GM18507 (cell line): Measurements from ENCODE around the gene AKAP13.

Source experiments
- DNase-seq: peaks from one replicate; pipeline ENCODE4 v3.0.0; 2011; ENCODE audit warnings: low read depth; ENCODE audit not compliant: insufficient read length; ENCODE audit errors: extremely low spot score
- FAIRE-seq: peaks from 2 replicates; lab custom pipeline; 2011; peaks lifted over from hg19 to GRCh38; lab: Jason Lieb, UNC

AKAP13 gene

DNA sequence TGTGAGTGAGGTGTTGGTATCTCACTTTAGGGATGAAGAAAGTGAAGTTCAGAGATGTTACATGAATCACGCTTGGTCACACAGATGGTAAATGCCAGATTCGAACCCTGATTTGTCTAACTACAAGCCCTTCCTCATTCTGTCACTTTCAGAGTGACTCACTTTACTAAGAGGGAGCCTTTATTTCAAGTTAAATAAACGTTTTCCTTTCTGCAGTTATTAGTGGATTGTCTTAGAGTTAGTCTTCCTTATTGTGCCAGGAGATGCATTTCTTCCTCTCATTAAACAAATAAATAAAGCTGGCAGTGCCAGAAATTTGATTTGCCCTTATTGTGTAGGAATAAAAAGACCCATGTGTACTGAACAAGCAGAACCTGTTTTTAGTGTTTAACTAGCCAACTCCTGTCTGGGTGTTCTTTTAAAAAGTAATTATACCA, 162.5 kb downstream of the AKAP13 start:
- no peak for FAIRE-seq
- no peak for DNase-seq

DNA sequence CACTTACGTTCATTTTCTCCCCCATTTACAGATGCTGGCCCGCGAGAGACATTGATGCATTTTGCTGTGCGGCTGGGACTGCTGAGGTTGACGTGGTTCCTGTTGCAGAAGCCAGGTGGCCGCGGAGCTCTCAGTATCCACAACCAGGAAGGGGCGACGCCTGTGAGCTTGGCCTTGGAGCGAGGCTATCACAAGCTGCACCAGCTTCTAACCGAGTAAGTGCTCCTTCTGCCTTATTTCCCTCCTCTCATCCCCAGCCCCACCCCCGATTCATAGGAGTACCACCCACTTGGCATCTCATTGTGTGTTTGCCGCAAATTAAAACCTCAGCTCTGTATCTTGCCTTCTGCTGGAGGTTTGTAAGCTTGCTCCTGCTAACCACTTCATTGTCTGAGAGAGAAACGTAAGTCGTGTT, 163.3 kb downstream of the AKAP13 start:
- no peak for DNase-seq
- FAIRE-seq: no peak

DNA sequence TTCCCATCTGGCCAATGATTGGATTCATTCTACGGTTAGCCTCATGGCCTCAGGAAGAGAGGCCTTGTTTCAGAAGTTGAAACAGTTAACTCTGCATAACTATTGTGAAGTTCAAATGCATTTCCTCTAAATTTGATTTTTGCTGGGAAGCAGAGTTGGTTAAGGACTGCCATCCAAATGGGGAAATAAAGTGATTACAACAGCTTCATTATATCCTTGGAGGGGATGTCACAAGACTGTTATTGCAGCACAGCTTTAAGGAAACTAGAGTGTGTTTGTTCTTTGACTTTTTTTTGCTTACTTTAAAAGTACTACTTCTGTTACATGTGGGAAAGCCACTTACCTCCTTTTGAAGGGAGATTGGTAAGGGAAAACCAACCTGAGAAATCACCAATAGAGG, 164.8 kb downstream of the AKAP13 start:
- no peak for FAIRE-seq
- DNase-seq: no peak

DNA sequence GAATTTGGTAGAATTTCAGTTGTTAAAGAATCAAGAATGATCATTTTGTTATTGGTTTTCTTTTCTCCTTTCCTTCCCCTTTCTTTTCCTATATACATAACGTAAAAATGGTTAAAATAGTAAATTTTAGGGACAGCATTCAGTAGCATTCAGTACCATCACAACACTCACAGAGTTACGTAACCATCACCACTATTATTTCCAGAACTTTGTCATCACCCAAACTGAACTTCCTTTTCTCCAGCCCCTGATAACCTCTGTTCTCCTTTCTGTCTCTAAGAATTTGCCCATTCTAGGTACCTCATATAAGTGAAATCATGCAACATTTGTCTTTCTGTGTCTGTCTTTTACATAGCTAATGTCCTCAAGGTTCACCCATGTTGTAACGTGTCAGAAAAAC, 165.3 kb downstream of the AKAP13 start:
- peak; percentile 18 for FAIRE-seq
- no peak for DNase-seq

DNA sequence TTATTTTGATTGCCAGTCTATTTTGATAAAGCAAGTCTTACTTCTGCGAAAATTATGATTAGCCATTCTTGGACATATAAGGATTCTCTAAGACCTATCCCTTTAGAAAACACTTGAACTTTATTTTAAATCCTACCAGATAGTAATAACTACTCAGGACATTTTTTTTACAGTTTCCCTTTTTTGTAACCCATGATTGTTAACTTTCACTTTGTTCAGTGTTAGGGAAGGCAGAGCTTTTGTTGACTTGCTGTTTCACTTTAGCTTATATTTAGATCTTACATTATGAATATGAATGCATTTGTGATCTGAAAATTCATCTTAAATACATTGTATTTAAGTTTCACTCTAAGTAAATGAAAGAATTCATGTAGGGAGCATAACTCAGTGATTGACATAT, 167.0 kb downstream of the AKAP13 start:
- FAIRE-seq (peak; percentile 50), DNase-seq (no peak)

DNA sequence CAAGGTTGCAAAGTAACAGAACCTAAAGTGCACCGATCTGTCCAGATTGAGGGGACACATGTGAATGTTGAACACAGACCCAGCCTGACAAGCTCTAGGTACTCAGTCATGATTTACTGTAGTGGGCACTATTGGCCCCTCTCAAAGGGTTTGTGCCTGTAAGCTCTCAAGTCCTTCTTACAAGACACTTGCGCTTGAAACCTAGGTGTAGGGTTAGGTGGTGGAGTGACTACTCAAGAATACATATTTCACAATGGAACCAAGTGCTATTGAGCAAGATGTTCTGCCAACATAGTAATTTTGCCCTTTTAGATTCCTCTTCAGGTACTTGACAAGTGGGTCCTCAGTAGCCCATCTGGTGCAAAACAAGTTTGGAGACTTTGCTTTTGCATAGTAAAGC, 169.9 kb downstream of the AKAP13 start:
- FAIRE-seq: no peak
- no peak for DNase-seq

DNA sequence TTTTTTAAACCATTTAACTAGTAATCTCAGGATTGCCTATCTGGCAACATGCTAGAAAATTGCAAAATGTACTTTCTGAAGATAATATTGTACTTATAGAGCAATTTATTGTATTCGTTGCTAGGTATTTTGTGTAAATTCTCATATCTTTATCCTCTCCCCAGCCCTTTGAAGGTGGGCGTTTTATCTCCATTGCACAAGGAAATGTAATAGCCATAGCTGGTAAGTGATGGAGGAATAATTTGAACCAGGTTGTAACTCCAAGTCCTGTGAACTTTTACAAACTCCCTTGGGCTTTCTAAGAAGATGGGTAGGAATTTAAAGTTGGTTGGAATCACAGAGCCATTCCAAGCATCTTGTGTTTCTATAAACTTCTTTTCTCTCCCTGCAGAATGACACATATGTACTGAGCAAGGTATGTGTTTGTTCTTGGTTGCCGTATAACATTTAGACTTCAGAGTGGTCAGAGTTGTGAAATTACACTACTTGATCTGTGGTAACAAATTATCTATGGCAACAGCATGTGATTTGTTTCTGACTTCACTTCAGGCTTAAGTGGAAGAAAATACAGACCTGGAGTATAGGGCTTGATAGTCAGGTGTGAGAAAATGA, 170.9 kb downstream of the AKAP13 start:
- DNase-seq (no peak), FAIRE-seq (no peak)

DNA sequence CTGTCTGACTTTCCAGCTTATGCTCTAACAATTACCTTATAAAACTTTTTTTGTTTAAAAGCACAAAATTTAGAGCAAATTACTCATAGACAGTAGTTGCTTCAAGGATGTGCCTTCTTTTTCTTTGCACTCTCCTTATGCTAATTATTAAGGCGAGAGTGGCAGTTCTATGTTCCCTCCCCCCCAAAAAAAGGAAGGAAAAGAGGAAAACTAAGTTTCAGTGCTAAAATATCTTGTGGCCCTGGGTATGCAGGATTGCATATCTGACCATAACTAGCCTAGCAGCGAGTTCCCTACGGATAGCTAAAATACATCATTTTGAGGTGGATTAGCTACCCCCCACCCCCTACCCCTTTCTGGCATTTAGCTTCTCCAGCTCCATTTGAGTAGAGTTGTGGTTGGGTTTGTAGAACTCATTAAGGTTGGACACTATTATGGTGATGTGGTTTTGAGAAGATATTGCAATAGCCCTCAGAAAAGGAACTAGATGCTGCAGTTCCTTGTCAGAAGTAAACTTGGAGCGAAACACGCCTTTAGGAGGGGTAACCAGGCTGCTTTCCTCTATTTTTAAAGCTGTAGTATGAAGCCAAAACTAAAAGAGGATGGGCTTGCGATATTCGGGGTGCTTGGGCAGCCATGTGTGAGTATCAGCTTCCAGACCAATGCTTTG, 174.6 kb downstream of the AKAP13 start:
- DNase-seq: no peak

DNA sequence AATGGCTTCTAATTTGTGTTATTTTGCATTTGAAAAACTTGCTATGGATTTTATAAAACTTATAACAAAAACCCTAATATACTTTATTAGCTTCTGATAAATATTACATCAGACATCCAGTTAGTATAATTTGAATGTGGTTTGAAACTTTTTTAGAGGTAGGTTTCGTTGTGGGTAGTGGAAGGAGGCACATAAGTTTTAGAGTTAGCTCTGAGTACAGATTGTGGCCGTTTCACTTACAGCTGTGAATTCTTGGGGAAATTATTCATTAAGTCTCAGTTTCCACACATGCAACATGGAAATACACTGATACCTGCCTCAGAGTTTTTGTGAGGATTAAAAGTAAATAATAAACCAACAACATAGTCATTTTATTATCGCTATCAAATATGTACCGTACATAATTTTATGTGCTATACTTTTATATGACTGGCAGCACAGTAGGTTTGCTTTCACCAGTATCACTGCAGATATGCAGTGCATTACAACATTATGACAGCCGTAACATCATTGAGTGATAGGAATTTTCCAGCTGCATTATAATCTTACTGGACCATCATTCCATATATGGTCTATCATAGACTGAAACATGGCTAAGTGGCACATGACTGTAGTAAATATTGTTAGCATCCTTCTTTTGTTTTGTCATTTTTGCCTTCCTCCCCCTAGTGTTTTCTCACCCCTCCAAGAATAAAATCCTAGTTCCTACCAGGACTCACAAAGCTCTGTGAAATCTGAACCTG, 175.6 kb downstream of the AKAP13 start:
- no peak for DNase-seq
- peak; percentile 85 for FAIRE-seq

More for the DNA sequence above, 174.6 kb downstream of the AKAP13 start:
- peak; percentile 52 for FAIRE-seq

DNA sequence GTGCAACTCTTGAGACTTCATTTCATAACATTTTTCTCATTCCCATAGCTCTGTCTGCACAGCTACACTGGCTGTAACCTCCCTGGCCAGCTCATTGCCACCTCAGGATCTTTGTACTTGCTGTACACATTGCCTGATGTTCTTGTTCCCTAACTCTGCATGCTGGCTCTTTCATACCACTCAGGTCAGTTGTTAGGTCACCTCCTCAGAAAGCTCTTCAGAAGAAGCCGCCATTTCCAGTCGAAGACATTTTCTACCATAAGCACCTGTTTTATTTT, 176.2 kb downstream of the AKAP13 start:
- FAIRE-seq: peak; percentile 5
- DNase-seq: no peak

DNA sequence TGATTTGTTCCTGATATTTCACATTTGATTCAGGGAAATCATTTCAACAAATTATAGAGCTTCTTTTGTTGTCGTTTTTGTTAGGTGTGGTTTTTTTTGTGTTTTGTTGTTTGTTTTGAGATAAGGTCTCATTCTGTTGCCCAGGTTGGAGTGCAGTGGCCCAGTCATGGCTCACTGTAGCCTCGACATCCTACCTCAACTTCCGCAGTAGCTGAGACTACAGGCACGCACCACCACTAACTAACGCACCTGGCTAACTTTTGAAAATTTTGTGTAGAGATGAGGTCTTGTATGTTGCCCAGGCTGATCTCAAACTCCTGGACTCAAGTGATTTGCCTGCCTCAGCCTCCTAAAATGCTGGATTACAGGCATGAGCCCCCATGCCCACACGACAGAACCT, 177.0 kb downstream of the AKAP13 start:
- FAIRE-seq (no peak), DNase-seq (no peak)

DNA sequence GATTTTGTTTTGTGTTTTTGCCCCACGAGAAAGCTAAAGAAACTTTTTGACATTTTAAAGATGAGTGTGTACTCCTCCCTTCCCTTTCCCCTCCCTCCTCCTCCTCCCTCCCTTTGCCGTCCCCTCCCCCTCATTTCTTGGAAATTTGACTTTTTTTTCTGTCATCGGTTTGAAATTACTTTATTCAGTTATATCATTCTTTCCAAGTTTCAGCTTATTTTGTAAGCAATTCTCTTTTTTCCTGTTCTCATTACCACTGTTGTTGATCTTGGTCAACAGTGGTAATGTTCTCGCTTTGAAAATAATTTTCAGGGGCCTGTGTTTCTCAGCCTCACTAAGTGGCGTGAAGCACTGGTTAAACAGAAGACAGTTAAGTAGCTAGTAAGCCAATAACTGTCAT, 178.4 kb downstream of the AKAP13 start:
- FAIRE-seq: no peak

DNA sequence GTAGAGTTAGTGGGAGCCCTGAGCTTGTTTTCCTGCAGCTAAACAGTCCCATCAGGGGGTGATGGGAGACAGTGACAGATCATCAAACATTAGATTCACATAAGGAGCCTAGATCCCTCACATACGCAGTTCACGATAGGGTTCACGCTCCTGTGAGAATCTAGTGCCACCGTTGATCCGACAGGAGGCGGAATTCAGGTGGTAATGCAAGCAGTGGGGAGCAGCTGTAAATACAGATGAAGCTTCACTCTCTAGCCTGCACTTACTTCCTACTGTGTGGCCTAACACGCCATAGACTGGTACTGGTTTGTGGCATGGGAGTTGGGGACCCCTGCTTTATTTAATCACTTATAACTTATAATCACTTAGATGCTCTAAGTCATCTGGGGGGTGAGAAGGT, 179.1 kb downstream of the AKAP13 start:
- DNase-seq (no peak), FAIRE-seq (no peak)

More for the DNA sequence above, 178.4 kb downstream of the AKAP13 start:
- DNase-seq: no peak

DNA sequence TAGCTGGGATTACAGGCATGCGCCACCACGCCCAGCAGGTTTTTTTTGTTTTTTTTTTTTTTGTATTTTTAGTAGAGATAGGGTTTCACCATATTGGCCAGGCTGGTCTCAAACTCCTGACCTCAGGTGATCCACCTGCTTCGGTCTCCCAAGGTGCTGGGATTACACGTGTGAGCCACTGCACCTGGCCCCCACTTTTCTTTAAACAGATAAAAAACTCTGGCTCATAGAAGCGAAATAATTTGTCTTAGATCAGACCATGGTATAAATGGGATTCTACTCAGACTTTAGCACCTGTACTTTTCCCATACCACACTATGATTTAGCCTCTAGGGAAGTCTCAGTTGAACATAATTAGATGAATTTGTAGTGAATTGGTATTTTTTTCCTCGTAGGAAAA, 182.4 kb downstream of the AKAP13 start:
- no peak for FAIRE-seq
- DNase-seq: no peak

DNA sequence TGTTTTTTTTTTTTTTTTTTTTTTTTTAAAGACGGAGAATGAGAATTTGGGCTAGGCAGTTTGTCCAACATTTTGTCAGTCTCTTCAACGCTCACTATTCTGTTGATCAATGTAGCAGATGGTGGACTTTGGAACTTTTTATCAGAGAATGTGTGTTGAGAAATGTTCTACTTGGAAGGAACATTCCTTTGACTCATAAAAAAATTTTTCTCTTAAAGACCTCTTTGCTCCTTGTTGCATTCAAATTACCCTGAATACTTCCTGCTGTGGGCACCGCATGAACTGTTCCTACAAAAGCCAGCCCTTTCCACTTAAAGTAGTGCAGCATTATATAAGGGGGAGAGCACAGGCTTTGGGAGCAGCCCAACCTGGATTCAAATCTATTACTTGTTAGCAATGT, 182.9 kb downstream of the AKAP13 start:
- DNase-seq: no peak
- no peak for FAIRE-seq

DNA sequence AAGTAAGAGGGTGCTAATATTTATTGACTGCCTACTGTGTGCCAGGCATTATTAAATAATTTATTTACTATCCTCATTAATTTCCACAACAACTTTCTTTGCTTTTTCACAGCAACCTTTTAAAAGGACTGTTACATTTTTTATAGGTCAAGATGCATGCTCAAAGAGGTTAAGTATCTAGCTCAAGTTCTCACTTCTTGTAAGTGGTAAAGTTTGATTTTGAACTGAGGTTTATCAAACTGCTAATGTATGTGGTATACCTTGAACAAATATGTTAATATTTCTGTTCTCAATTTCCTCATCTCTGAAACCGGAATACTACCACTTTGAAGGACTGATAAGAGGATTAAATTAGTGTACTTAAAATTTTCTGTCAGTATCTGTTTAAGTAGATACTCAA, 183.3 kb downstream of the AKAP13 start:
- DNase-seq (no peak), FAIRE-seq (no peak)

DNA sequence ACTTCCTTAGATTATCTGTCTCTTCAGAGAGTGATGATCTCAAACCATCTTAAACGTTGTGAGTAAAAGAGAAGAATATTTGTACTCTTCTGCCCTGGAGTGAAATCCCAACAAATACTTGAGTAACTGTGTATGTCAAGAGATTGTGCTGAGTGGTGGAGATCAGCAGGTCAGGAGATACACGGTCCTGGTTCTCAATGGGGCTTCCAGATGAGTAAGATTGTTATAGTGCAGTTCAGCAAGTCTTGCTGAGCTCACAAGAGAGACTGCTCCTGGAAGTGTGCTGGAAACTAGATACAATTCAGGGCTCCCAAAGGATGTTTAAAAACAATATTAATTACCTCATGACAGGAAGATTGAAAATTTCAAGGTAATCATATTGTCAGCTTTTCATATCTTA, 184.3 kb downstream of the AKAP13 start:
- DNase-seq (no peak), FAIRE-seq (no peak)

DNA sequence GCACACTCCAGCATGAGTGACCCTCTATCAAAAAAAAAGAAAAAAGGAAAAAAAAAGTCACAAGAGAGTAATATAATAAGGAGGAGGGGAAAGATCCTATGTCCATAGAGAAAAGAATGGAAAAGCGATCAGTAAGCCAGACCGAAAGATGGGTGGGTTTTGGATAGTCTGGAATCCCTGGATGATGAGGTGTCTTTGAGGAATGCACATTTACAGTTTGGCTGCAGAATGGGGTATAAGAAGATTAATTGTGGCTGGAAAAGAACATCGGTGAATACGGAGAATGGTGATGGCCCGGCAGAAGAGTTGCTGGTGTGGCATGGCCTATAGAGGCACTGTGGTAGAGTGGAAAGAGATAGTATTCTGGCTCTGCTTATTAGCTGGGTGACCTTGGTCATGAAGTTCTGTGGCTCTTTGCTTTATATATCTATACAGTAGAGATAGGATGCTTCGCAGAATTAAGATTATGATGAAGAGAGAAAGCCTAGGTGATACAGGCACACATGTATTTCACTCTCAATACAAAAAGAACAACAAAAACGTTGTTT, 187.9 kb downstream of the AKAP13 start:
- DNase-seq (no peak), FAIRE-seq (no peak)

DNA sequence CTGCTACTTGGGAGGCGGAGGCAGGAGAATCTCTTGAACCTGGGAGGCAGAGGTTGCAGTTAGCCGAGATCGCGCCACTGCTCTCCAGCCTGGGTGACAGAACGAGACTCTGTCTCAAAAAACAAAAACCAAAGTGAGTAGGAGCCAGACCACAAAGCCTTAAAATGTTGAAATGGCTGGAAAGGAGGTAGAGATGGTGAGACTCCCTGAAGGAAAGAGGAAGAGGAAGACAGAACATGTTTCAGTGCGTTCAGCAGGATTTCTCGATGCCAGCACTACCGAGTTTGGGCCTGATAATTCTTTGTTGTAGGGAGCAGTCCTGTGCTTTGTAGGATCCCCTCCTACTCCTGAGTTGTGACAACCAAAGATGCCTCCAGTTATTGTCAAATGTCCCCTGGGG, 189.9 kb downstream of the AKAP13 start:
- DNase-seq (no peak), FAIRE-seq (no peak)

DNA sequence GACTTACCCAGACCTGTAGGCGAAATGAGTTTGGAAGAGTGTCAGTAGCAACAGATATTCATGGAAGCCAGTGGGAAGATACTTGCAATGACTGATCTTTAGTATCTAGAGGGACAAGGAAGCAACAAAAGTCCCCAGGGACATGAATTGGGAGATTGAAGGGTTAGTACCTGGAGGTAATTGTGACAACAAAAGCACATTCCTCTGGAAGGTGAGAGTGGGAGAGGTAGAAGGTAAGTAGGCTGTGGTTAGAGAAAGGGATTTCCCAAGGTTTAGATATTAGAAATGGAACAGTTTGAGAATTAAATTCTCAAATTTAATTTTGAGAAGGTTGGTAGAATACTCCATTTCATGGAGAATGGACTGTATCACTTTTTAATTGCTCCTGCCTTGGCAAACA, 191.4 kb downstream of the AKAP13 start:
- DNase-seq (no peak), FAIRE-seq (no peak)

DNA sequence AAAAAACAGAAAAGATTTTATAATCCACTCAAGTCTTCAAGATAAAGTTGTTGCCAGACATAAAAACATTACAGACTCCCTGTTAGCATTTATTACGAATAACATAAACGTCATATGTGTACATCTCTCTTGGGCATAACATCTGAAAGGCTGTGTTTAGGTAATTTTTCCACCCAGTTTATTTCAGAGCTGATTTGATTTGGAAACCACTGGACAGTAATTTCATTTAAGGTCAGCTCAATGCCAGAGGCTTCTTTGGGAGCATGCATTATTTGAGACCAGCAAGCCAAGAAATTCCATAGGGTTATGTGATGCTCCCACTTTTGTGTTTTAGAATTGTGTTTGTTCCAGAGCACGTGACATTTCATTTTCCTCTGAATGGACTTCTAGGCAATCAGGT, 196.0 kb downstream of the AKAP13 start:
- FAIRE-seq (no peak), DNase-seq (no peak)
